Right lung (tissue), 5 donors: Measurements from ENCODE around the gene PTGIS. TPM values are rescaled to one million over a fixed set of nuclear protein-coding genes. Genes with fewer than 3 reads are reported as not detected.
"Not testable (repeated sequence)": the region's sequence is repeated elsewhere in the genome, so short reads cannot be mapped to it uniquely, and the experiment has no call there.

Source experiments
- DNase-seq, 2 donors: peaks; one replicate each; pipeline ENCODE4 v3.0.0-alpha.2; 2013
- polyA plus RNA-seq, 5 donors: library from polyadenylated mRNA; unstranded; fragments of 120-200 nt; gene quantifications; one replicate each; pipeline versions ENCODE4 v1.2.1 to v1.2.3, GENCODE V29; 2013; ENCODE audit warnings: inconsistent platforms in 1 of 5, low replicate concordance in 1 of 5; ENCODE audit not compliant: insufficient read length in 5 of 5, insufficient read depth in 1 of 5

Gene PTGIS
- polyA plus RNA-seq, 5 donors, result 4.3 to 8.3 (median 6.5) TPM

DNA sequence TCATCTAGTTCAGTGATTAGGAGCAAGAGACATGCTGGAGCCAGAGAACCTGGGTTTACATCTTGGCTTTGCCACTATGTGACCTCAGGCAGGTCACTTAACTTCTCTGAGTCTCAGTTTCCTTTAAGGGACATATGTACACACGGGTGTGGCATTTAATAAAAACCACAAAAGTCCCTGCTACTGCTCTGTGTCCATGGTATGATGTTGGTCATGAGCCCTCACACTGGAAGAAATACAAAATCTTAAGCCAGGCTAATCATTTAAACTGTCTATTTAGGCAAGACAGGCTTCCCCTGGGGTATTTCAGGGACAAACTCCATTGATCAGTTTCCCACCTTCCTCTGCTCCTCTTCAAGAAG is 12.9 kb upstream of the PTGIS start:
- no peak for DNase-seq

GRCh38 chr20:49579874-49580812 is 12.2 kb upstream of the PTGIS start:
- no peak for DNase-seq

GRCh38 chr20:49579195-49579594 is 11.3 kb upstream of the PTGIS start:
- DNase-seq, result no peak

- DNase-seq, result no peak
Measured at GRCh38 chr20:49578436-49578835, 10.5 kb upstream of the PTGIS start.

DNA sequence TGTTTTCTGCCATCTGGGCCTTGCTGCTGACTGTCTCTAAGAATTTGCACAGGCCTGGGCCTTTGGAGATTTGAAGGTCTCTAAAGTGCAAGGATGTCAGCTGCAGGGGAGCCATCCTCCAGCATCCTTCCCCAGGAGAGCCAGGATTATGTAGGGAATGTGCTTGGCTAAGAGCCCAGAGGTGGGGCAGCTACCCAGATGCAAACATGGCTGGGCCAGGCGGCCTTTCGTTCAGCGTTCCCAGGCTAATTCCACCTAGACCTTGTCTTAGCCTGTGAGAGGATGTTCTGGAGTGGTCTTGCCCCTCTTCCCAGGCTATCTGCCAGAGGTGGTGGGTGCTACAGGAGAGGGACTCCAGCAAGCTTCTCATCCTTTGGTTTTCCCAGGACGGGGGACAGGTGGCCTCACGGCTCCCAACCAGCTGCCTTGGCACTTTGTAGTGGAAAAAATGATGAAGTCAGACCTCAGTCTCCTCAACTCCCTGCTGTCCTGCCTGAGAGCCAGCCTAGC is 7.7 kb upstream of the PTGIS start:
- DNase-seq, result no peak

GRCh38 chr20:49573900-49574416 is 6.0 kb upstream of the PTGIS start:
- DNase-seq, result no peak

GRCh38 chr20:49572857-49573256 is 4.9 kb upstream of the PTGIS start:
- DNase-seq, result no peak

DNA sequence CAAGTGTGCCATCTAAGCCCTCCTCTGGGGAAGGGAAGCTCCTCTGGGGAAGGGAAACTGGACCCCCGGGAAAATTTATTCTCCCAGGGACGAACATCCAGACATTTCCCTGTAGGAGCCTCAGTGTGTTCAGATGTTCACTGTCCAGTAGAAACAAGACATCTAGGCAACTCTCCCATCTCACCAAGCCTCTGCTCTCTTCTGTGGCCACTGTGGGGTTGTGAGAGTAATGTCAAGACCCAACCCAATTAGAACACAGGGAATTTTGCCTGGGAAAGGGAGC is 3.6 kb upstream of the PTGIS start:
- DNase-seq, result no peak

- DNase-seq, result no peak
Measured at GRCh38 chr20:49570828-49571552, 3.1 kb upstream of the PTGIS start.

DNA sequence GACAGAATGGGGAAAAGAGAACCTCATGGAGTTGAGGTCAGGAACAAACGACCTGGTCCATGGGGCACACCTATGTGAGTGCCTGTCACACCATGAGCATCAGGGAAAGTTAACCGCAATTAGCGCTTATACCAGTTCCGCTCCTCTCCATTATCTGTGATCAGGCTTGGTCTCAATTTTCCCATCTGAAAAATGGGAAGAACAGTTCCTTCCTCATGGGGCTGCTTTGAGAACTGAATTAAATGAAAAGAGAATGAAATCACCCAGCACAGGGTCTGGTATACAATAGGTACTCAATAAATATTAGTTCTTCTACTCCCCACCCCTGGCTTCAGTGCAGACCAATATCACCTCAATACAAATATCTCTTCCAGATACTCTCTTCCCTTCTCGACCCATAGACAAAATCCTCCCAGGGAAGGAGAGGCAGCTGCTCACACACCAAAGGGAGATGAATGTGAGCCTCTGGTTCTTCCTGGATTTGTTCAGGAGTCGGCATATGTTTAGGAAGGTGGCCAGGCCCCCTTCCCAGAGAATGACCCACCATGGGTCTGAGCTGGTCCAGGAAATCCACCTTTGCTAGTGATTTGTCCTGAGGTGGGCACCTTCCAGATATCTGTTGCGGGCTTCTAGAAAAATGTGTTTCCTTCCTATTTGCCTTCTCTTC is 2.4 kb upstream of the PTGIS start:
- no peak for DNase-seq

GRCh38 chr20:49569411-49570115 is 1.6 kb upstream of the PTGIS start:
- no peak for DNase-seq

- no peak for DNase-seq
Measured at GRCh38 chr20:49568278-49569151, 578 bp upstream of the PTGIS start.

DNA sequence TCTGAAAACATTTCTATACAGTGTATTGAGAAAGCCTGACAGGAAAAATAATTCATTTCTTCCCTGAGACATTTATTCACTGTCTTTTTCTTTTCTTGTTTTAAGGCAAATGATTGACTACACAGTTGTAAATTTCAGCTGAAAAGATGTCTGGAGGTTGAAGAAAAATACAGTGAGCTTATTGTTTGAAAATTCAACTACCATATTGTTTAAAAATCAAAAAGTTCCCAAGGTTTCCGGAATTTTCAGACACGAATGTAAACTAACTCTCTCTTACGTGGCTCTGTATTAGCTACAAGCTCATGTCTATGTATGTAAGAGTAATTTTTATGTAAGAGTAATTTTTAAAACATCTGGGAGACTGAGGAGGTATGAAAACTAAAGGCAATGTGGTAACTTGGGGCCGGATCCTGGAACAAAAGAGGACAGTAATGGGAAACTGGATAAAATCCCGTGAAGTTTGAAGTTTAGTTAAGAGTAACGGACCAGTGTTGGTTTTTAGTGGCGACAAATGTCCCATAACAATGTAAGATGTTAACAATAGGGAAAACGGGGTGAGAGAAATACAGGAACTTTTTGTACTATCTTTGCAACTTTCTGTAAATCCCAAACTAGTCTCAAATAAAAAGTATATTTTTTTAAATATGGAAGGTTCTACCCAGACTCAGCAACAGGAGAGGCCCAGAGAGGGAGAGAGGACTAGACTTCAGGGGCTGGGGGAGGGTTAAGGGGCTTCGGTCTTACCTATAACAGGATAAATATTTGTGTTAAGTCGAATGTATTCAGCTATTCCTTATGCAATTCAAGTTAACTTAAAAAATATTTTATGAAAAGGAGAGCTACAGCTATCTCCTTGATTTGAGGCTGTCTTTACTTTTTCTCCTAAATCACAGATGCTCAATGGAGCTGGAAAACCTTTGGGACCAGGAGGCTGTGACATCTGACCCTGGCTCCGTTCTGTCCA is 1.3 kb downstream of the PTGIS start:
- no peak for DNase-seq

DNA sequence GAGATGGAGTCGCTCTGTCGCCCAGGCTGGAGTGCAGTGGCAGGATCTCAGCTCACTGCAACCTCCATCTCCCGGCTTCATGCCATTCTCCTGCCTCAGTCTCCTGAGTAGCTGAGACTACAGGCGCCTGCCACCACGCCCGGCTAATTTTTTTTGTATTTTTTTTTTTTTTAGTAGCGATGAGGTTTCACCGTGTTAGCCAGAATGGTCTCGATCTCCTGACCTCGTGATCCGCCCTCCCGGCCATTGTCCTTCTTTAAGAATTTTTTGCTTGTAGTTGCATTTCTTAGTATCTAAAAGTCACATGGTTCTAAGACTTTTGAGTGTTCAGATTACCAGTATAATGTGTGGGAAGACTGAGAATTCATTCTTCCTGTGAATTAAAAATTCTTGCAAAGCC is 2.9 kb downstream of the PTGIS start:
- DNase-seq, result not testable (repeated sequence)

GRCh38 chr20:49563015-49563980 is 4.6 kb downstream of the PTGIS start:
- DNase-seq, result no peak

DNA sequence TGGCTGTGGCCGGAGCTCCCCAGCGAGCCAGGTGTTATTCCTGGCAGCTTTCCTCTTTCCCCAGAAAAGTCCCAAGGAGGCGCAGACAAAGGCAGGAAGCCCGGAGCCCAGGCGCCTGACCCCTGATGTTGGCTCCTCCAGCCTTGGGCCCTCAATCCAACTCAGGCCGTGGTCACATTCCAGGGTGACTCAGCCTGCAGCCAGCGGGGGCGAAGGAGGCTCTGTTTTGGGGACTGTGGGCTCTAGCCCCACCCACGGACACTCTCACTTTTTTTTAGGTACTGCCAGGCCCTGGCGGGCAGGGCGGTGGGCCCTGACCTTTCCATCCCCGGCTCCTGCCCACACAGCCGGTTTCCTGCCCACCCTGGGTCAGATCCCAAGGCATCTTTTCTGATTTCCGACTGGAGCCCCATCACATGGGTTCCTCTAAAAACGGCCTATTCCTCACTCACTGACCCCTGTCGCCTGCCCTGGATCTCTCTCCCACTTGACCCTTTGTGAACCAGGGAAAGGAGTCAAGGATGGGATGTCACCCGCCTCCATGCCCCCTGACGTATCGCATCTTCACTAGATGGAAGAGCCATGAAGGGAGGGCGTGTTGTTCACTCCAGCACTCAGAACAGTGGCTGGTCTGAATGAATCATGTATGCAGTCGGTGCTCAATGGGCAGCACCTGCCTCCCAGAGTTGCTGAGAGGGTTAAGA is 5.5 kb downstream of the PTGIS start:
- DNase-seq, result no peak

- DNase-seq, result no peak
Measured at GRCh38 chr20:49561806-49562205, 6.1 kb downstream of the PTGIS start.

DNA sequence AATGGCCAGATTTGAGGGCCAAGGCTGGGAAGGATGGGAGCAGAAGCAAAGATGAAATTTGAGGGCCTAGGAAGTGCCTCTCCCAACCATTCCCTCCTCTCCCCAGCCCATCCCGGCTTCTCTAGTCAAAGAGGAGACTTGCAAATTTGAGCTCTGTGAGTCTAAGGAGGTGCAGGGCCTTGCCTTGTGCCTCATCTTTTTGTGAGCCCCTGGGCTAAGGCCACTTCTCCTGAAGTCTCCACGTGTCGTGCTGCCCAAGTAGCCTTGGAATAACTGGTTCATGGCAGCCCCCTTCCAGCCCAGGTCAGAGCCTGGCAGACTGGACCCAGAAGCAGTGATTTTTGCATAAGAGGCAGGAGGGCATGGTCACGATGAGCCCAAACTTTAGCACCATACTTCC is 6.7 kb downstream of the PTGIS start:
- DNase-seq, result no peak
